Measurements from ENCODE around the gene RYR3.

- TF ChIP-seq ARNTL (CRISPR knock-in tag; IDR thresholded peaks at IDR 0.05; ENCODE audit: borderline replicate concordance, low read depth) (no peak), CSRNP3 (CRISPR knock-in tag; IDR thresholded peaks at IDR 0.05) (no peak), PATZ1 (CRISPR knock-in tag; IDR thresholded peaks at IDR 0.05; ENCODE audit: borderline replicate concordance) (no peak), CREB5 (CRISPR knock-in tag; IDR thresholded peaks at IDR 0.05; ENCODE audit: low read depth) (no peak), BACH2 (CRISPR knock-in tag; IDR thresholded peaks at IDR 0.05; ENCODE audit: borderline replicate concordance) (no peak)
Measured at GRCh38 chr15:33344530-33344929, 33.8 kb downstream of the RYR3 start.
